Duodenal mucosa (tissue), 2 donors: ENCODE data around the gene SYCN.

Source experiments
- H3K27ac ChIP-seq: one replicate; pipeline ENCODE4 v1.7.0; 2013; ENCODE audit warnings: low read depth, low read length
- H3K27me3 ChIP-seq, 2 donors: one replicate each; pipeline ENCODE4 v1.7.0; 2013; ENCODE audit warnings: low read length in 2 of 2, control low read depth in 1 of 2; ENCODE audit not compliant: insufficient read depth in 2 of 2, control insufficient read depth in 1 of 2
- H3K36me3 ChIP-seq, 2 donors: one replicate each; pipeline ENCODE4 v1.7.0; 2013; ENCODE audit warnings: low read length in 2 of 2, control low read depth in 1 of 2; ENCODE audit not compliant: insufficient read depth in 2 of 2, control insufficient read depth in 1 of 2
- H3K4me1 ChIP-seq, 2 donors: one replicate each; pipeline ENCODE4 v1.7.0; 2013; ENCODE audit warnings: low read length in 2 of 2, control low read depth in 1 of 2; ENCODE audit not compliant: insufficient read depth in 2 of 2, control insufficient read depth in 1 of 2
- H3K4me3 ChIP-seq, 2 donors: one replicate each; pipeline ENCODE4 v1.7.0; 2013; ENCODE audit warnings: low read length in 2 of 2, low read depth in 1 of 2
- H3K9ac ChIP-seq, 2 donors: one replicate each; pipeline ENCODE4 v1.7.0; 2013; ENCODE audit warnings: low read length in 2 of 2, low read depth in 1 of 2
- H3K9me3 ChIP-seq, 2 donors: one replicate each; pipeline ENCODE4 v1.7.0; 2013; ENCODE audit warnings: low read length in 2 of 2, control low read depth in 1 of 2; ENCODE audit not compliant: control insufficient read depth in 1 of 2

Gene SYCN

GRCh38 chr19:39194832-39195542 lies 9.1 kb downstream of the SYCN start:
- Histone ChIP-seq H3K27ac (peak overlapping the region; percentile 30), H3K27me3 (peaks cover 31 to 40% of the 10 kb centered on the region in 2 donors), H3K36me3 (no peaks in the 10 kb centered on the region), H3K4me3 (peak overlapping the region in 1 of 2 donors; percentile 1), H3K4me1 (peaks cover 19 to 23% of the 10 kb centered on the region in 2 donors), H3K9me3 (no peaks in the 10 kb centered on the region), H3K9ac (no peak overlapping the region)

GRCh38 chr19:39193803-39194202 lies 10.3 kb downstream of the SYCN start:
- Histone ChIP-seq H3K4me3 (no peak overlapping the region), H3K9ac (no peak overlapping the region), H3K4me1 (peaks cover 19 to 23% of the 10 kb centered on the region in 2 donors), H3K27ac (peak overlapping the region; percentile 44), H3K36me3 (no peaks in the 10 kb centered on the region), H3K27me3 (peaks cover 29 to 36% of the 10 kb centered on the region in 2 donors), H3K9me3 (no peaks in the 10 kb centered on the region)

GRCh38 chr19:39192846-39193245 lies 11.2 kb downstream of the SYCN start:
- H3K4me3 ChIP-seq = no peak overlapping the region
- H3K4me1 ChIP-seq = peaks cover 19 to 23% of the 10 kb centered on the region in 2 donors
- no peak overlapping the region for H3K9ac ChIP-seq
- H3K27me3 ChIP-seq = peaks cover 21 to 32% of the 10 kb centered on the region in 2 donors
- H3K27ac ChIP-seq = no peak overlapping the region
- H3K36me3 ChIP-seq = no peaks in the 10 kb centered on the region
- H3K9me3 ChIP-seq = no peaks in the 10 kb centered on the region

- no peak overlapping the region for H3K9ac ChIP-seq
- no peak overlapping the region for H3K27ac ChIP-seq
- H3K27me3 ChIP-seq = peaks cover 5 to 12% of the 10 kb centered on the region in 2 donors
- peaks cover 12 to 21% of the 10 kb centered on the region in 2 donors for H3K4me1 ChIP-seq
- H3K4me3 ChIP-seq = no peak overlapping the region
- H3K9me3 ChIP-seq = no peaks in the 10 kb centered on the region
- no peaks in the 10 kb centered on the region for H3K36me3 ChIP-seq
These were observed 13.3 kb downstream of the SYCN start for GRCh38 chr19:39190768-39191167.

- Histone ChIP-seq H3K4me3 (no peak overlapping the region), H3K36me3 (no peaks in the 10 kb centered on the region), H3K9ac (no peak overlapping the region), H3K9me3 (no peaks in the 10 kb centered on the region), H3K4me1 (peaks cover 2 to 6% of the 10 kb centered on the region in 2 donors), H3K27ac (no peak overlapping the region), H3K27me3 (peaks cover 0 to 8% of the 10 kb centered on the region in 2 donors)
These were observed 15.1 kb downstream of the SYCN start for GRCh38 chr19:39188960-39189359.

- Histone ChIP-seq H3K4me3 (no peak overlapping the region), H3K27me3 (peaks cover 0 to 8% of the 10 kb centered on the region in 2 donors), H3K36me3 (no peaks in the 10 kb centered on the region), H3K4me1 (no peaks in the 10 kb centered on the region), H3K9me3 (no peaks in the 10 kb centered on the region), H3K9ac (no peak overlapping the region), H3K27ac (no peak overlapping the region)
These were observed 16.5 kb downstream of the SYCN start for GRCh38 chr19:39187552-39187943.

GRCh38 chr19:39186391-39186790 lies 17.7 kb downstream of the SYCN start:
- no peak overlapping the region for H3K9ac ChIP-seq
- H3K36me3 ChIP-seq = no peaks in the 10 kb centered on the region
- H3K27me3 ChIP-seq = peaks cover 0 to 8% of the 10 kb centered on the region in 2 donors
- no peaks in the 10 kb centered on the region for H3K9me3 ChIP-seq
- no peak overlapping the region for H3K27ac ChIP-seq
- no peaks in the 10 kb centered on the region for H3K4me1 ChIP-seq
- H3K4me3 ChIP-seq = no peak overlapping the region

GRCh38 chr19:39183104-39183503 lies 21.0 kb downstream of the SYCN start:
- no peaks in the 10 kb centered on the region for H3K9me3 ChIP-seq
- H3K4me1 ChIP-seq = no peaks in the 10 kb centered on the region
- H3K36me3 ChIP-seq = peaks cover 4 to 24% of the 10 kb centered on the region in 2 donors
- H3K27me3 ChIP-seq = no peaks in the 10 kb centered on the region
- no peak overlapping the region for H3K4me3 ChIP-seq
- H3K9ac ChIP-seq = no peak overlapping the region
- no peak overlapping the region for H3K27ac ChIP-seq

- H3K9me3 ChIP-seq = no peaks in the 10 kb centered on the region
- peaks cover 10 to 32% of the 10 kb centered on the region in 2 donors for H3K36me3 ChIP-seq
- H3K9ac ChIP-seq = no peak overlapping the region
- no peaks in the 10 kb centered on the region for H3K27me3 ChIP-seq
- no peak overlapping the region for H3K4me3 ChIP-seq
- H3K27ac ChIP-seq = no peak overlapping the region
- no peaks in the 10 kb centered on the region for H3K4me1 ChIP-seq
These were observed 21.9 kb downstream of the SYCN start for GRCh38 chr19:39182174-39182505.

GRCh38 chr19:39181500-39182173 lies 22.4 kb downstream of the SYCN start:
- Histone ChIP-seq H3K27me3 (no peaks in the 10 kb centered on the region), H3K27ac (no peak overlapping the region), H3K36me3 (peaks cover 10 to 33% of the 10 kb centered on the region in 2 donors), H3K9ac (no peak overlapping the region), H3K4me1 (no peaks in the 10 kb centered on the region), H3K4me3 (no peak overlapping the region), H3K9me3 (no peaks in the 10 kb centered on the region)
